HAP-1 (cell line): ENCODE data around the gene CLDN16.

Experiments
- DNase-seq, 2 experiments: peaks; one replicate each; pipeline ENCODE4 v3.0.0-alpha.2; 2016 to 2020; ENCODE audit warnings: low spot score in 2 of 2
- H3K27me3 ChIP-seq: fragments of 250-450 bp; sonication (Bioruptor Pico); 2 replicates; pipeline ENCODE4 v1.5.1; 2020; ENCODE audit warnings: low read depth, mild to moderate bottlenecking, moderate library complexity
- H3K36me3 ChIP-seq: fragments of 250-450 bp; sonication (Bioruptor Pico); replicated peaks from 2 replicates; pipeline ENCODE4 v1.5.1; 2020; ENCODE audit warnings: mild to moderate bottlenecking
- H3K4me1 ChIP-seq: fragments of 250-450 bp; sonication (Bioruptor Pico); 2 replicates; pipeline ENCODE4 v1.5.1; 2020; ENCODE audit warnings: mild to moderate bottlenecking
- H3K4me3 ChIP-seq: fragments of 250-450 bp; sonication (Bioruptor Pico); 2 replicates; pipeline ENCODE4 v1.5.1; 2020; ENCODE audit warnings: mild to moderate bottlenecking, moderate library complexity
- H3K9me3 ChIP-seq: fragments of 250-450 bp; sonication (Bioruptor Pico); 2 replicates; pipeline ENCODE4 v1.5.1; 2020; ENCODE audit warnings: mild to moderate bottlenecking, moderate library complexity
- in situ Hi-C: fragments of 300-500 bp; cut with MboI; formaldehyde crosslinking; loops from 3 replicates; pipeline ENCODE4 v1.14.3; 2020; ENCODE audit warnings: low sequenced_read_pairs, inconsistent platforms, mixed read lengths

CLDN16 gene

GRCh38 chr3:190435618-190436017 is 47.7 kb downstream of the CLDN16 start:
- Histone ChIP-seq H3K27me3 (no peaks in the 10 kb centered on the region), H3K9me3 (no peaks in the 10 kb centered on the region), H3K4me3 (no peak overlapping the region), H3K36me3 (no peaks in the 10 kb centered on the region), H3K4me1 (no peaks in the 10 kb centered on the region)
- in situ Hi-C loops: loop anchor here (25.0 kb wide), 1 partner anchor 473 kb away; no protein-coding TSS in a partner anchor
- DNase-seq: no peak

DNA sequence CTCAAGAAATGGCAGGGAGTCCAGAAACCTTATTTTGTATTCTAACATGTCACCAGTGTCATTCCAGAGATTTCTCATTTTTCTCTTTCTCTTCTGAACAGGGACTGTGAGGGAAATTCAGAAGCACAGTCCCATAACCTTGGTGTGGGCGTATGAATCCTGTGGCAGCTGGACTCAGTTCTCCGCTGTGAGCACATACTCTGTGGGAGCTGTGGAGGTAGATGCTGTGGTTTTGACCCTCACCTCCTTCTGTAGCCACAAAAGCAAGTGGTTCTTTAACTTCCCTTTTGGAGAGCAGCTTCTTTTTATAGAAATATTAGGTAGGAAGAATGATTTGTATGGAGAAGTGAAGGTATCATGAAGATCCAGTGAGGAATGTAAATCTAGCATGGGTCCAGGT is 48.4 kb downstream of the CLDN16 start:
- H3K4me3 ChIP-seq: no peak overlapping the region
- H3K4me1 ChIP-seq: no peaks in the 10 kb centered on the region
- DNase-seq: no peak
- no peaks in the 10 kb centered on the region for H3K36me3 ChIP-seq
- no peaks in the 10 kb centered on the region for H3K9me3 ChIP-seq
- no peaks in the 10 kb centered on the region for H3K27me3 ChIP-seq
- in situ Hi-C loops: loop anchor here (25.0 kb wide), 1 partner anchor 474 kb away; no protein-coding TSS in a partner anchor

DNA sequence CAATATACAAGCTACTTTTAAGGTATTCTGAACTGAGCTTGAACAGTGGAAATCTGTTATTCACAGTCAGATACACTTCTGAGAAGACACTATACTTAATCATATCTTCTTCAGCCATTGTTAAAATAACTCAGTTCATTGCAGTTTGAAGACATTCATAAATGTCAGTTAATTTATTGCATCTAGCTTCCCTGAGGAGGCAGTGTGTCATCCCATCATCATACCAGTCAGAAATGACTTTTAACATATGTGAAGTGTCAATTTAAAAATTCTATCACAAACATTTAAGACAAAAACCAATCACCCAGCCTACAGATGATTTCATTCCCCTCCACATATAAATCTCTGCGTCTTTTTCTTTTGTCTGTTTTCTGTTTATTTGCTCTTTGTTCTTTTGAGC is 54.3 kb downstream of the CLDN16 start:
- H3K4me3 ChIP-seq: no peak overlapping the region
- in situ Hi-C loops: loop anchor here (25.0 kb wide), 1 partner anchor 480 kb away; no protein-coding TSS in a partner anchor
- no peaks in the 10 kb centered on the region for H3K4me1 ChIP-seq
- H3K9me3 ChIP-seq: no peaks in the 10 kb centered on the region
- no peaks in the 10 kb centered on the region; the same call in 1 of the 2 replicates for H3K27me3 ChIP-seq
- DNase-seq: no peak
- no peaks in the 10 kb centered on the region for H3K36me3 ChIP-seq

DNA sequence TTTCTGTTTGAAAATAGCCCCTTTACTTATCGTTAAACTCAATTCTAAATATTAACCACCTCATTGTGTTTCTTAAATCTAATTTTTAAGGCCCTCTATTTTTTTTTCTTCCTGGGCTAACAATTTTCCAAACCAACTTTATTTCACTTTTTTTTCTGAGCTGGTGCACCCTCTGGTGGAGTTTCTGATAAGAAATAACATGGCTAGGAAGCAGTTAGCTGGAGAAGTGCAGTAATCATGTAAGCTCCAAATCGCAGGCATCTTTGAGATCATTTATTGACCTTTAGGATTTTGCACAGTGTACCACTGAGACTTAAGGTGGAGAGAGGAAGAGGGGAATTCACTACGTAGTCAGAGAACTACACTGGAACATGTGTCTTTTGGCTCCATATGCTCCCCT is 55.3 kb downstream of the CLDN16 start:
- no peaks in the 10 kb centered on the region; the same call in 1 of the 2 replicates for H3K27me3 ChIP-seq
- H3K4me3 ChIP-seq: no peak overlapping the region
- no peak for DNase-seq
- H3K36me3 ChIP-seq: no peaks in the 10 kb centered on the region
- in situ Hi-C loops: loop anchor here (25.0 kb wide), 1 partner anchor 481 kb away; no protein-coding TSS in a partner anchor
- no peaks in the 10 kb centered on the region for H3K9me3 ChIP-seq
- peaks cover 9% of the 10 kb centered on the region for H3K4me1 ChIP-seq

GRCh38 chr3:190444006-190444405 is 56.0 kb downstream of the CLDN16 start:
- H3K4me3 ChIP-seq: no peak overlapping the region
- H3K36me3 ChIP-seq: no peaks in the 10 kb centered on the region
- H3K9me3 ChIP-seq: no peaks in the 10 kb centered on the region
- H3K4me1 ChIP-seq: peaks cover 11% of the 10 kb centered on the region
- in situ Hi-C loops: loop anchor here (25.0 kb wide), 1 partner anchor 482 kb away; no protein-coding TSS in a partner anchor
- no peak for DNase-seq
- H3K27me3 ChIP-seq: no peaks in the 10 kb centered on the region; the same call in 1 of the 2 replicates

GRCh38 chr3:190444576-190445145 is 56.7 kb downstream of the CLDN16 start:
- in situ Hi-C loops: loop anchor here (25.0 kb wide), 1 partner anchor 482 kb away; no protein-coding TSS in a partner anchor
- H3K36me3 ChIP-seq: no peaks in the 10 kb centered on the region
- peaks cover 11% of the 10 kb centered on the region for H3K4me1 ChIP-seq
- no peak overlapping the region for H3K4me3 ChIP-seq
- no peak for DNase-seq
- no peaks in the 10 kb centered on the region for H3K9me3 ChIP-seq
- no peaks in the 10 kb centered on the region; the same call in 1 of the 2 replicates for H3K27me3 ChIP-seq

- in situ Hi-C loops: loop anchor here (25.0 kb wide), 1 partner anchor 484 kb away; no protein-coding TSS in a partner anchor
- no peaks in the 10 kb centered on the region; the same call in 1 of the 2 replicates for H3K27me3 ChIP-seq
- no peak for DNase-seq
- no peaks in the 10 kb centered on the region for H3K9me3 ChIP-seq
- no peak overlapping the region for H3K4me3 ChIP-seq
- H3K4me1 ChIP-seq: peaks cover 11% of the 10 kb centered on the region
- no peaks in the 10 kb centered on the region for H3K36me3 ChIP-seq
These were observed 58.8 kb downstream of the CLDN16 start for GRCh38 chr3:190446573-190447279.

GRCh38 chr3:190448256-190448655 is 60.3 kb downstream of the CLDN16 start:
- Histone ChIP-seq H3K27me3 (no peaks in the 10 kb centered on the region; the same call in 1 of the 2 replicates), H3K9me3 (no peaks in the 10 kb centered on the region), H3K4me3 (no peak overlapping the region), H3K4me1 (peaks cover 11% of the 10 kb centered on the region), H3K36me3 (no peaks in the 10 kb centered on the region)
- no peak for DNase-seq
- in situ Hi-C loops: loop anchor here (25.0 kb wide), 1 partner anchor 486 kb away; no protein-coding TSS in a partner anchor

- Histone ChIP-seq H3K27me3 (no peaks in the 10 kb centered on the region; the same call in 1 of the 2 replicates), H3K4me1 (peaks cover 11% of the 10 kb centered on the region), H3K4me3 (no peak within 1 kb of the TSS), H3K36me3 (no peaks in the 10 kb centered on the region), H3K9me3 (no peaks in the 10 kb centered on the region)
- no peak for DNase-seq
- in situ Hi-C loops: loop anchor here (25.0 kb wide), 1 partner anchor 488 kb away; no protein-coding TSS in a partner anchor
These were observed 61.8 kb downstream of the CLDN16 start, which contains the start of gene TMEM207 for GRCh38 chr3:190449801-190450200. Gene TMEM207, minus strand, starts transcription at chr3:190449901. Its CDS starts 92 bp downstream, at chr3:190449809.

- Histone ChIP-seq H3K9me3 (no peaks in the 10 kb centered on the region), H3K36me3 (no peaks in the 10 kb centered on the region), H3K4me3 (no peak overlapping the region), H3K27me3 (no peaks in the 10 kb centered on the region), H3K4me1 (no peaks in the 10 kb centered on the region)
- in situ Hi-C loops: no loop called here
- no peak for DNase-seq
These were observed 67.9 kb downstream of the CLDN16 start for GRCh38 chr3:190455828-190456227.

- DNase-seq: no peak
- Histone ChIP-seq H3K9me3 (no peaks in the 10 kb centered on the region), H3K27me3 (no peaks in the 10 kb centered on the region), H3K4me3 (no peak overlapping the region), H3K36me3 (no peaks in the 10 kb centered on the region), H3K4me1 (no peaks in the 10 kb centered on the region)
- in situ Hi-C loops: no loop called here
These were observed 68.8 kb downstream of the CLDN16 start for GRCh38 chr3:190456770-190457169.

- Histone ChIP-seq H3K4me1 (no peaks in the 10 kb centered on the region), H3K4me3 (no peak overlapping the region), H3K36me3 (no peaks in the 10 kb centered on the region), H3K9me3 (no peaks in the 10 kb centered on the region), H3K27me3 (no peaks in the 10 kb centered on the region)
- no peak for DNase-seq
- in situ Hi-C loops: no loop called here
These were observed 70.1 kb downstream of the CLDN16 start for GRCh38 chr3:190458040-190458439.
